Hematopoietic multipotent progenitor cell treated with erythropoietin and hydrocortisone succinate and interleukin-3 and kit ligand, for 8 days (in vitro differentiated cells): ENCODE measurements around the gene GSTO1.

Experiments
- DNase-seq: peaks from one replicate; pipeline ENCODE4 v3.0.0-alpha.2; 2015

Gene GSTO1

DNA sequence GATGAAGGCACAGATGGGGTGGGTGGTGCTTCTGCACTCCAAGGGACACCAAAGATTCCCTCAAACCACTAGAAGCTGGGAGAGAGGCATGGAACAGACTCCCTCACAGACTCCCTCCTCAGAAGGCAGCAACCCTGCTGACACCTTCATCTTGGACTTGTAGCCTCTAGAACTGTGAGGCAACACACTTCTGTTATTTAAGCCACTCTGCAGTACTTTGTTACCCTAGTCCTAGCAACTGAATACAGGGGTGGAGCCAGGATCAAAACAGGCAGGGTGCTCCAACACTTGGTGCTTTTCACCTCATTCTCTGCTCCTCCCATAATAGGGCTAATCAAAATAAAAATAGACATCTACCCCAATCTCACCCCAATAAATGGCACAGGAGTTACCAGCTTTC is 2.3 kb upstream of the GSTO1 start:
- DNase-seq: peak; percentile 68

DNA sequence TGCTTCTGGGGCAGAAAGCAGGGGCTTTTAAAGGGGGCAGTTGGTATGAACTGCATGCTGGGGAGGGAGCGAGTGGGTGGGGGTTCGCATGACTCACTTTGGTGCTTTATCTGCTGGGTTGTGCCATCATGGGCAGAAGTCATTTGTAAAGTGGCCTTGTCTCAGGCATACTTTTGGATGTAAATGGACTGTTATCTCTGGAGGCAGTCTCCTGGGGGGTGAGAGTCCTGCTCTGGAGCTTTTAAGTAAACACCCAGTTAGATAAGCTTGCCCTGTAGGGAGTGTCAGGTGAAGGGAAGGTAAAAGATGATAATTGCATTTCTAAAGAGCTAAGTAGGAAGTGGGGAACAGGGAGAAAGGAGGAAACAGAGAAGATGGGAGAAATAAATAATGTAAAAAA is 1.6 kb upstream of the GSTO1 start:
- DNase-seq: peak; percentile 94

DNA sequence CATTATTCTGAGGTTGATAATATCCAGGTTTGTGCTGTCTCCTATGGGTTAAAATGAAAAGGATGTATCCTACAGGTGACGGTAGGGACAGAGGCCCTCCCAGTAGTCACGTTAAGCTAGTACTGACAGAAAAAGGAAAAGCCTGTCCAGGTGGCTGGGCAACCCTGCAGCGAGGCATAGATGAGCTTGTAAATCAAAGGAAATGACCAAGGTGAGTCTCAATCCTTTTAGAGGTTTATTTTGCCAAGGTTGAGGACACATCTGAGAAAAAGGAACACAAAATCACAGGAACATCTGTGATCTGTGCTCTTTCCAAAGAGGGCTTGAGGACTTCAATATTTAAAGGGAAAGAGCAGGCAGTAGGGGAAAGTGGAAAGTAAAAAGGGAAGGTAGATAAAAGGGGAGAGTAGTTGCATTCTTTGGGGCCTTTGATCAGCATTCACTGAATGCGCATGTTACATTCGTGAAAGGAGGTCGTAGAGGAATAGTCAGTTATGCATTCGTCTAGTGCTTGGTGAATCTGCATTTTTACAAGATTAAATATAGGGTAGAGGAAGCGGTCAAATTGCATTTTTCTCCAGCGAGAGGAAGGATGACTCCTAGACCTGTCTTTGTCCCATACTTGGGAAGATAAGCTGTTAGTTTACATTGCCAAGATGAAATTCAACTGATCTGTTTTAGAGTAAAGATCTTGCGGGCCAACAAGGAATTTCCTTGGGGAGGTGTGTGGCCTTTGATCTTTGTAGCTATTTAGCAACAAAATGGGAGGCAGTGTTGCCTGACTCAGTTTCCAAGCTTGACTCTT is 884 bp upstream of the GSTO1 start:
- no peak for DNase-seq

DNA sequence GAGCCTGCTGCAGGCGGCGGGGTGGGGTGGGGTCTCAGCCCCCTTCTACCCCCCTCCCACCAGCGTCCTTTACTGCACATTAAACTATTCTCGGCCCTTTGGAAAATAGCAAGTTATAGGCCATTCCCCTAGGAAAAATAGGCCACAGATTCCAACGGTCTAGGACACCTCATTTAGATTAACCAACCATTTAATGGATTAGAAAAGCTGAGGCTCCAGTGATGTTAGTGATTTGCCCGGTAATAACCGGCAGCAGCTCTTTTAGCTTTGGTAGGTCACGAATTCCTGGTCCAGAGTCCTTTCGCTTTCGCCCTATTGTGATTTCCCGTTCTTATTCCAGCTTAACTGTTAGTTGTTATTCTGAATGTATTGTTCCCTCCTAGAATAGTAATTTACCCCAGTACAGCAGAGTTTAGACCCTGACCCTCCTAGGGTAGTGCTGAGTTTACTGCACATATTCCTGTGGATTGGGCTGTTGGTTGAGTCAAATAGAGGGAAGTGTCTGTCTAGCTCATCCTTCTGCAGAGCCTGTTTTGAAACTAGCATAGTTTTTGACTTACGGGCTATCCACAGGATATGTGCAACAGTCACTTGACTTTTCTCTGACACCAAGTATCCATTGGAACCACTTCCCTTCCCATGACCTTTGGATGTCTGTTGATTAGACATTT is 754 bp downstream of the GSTO1 start:
- DNase-seq: peak; percentile 57

DNA sequence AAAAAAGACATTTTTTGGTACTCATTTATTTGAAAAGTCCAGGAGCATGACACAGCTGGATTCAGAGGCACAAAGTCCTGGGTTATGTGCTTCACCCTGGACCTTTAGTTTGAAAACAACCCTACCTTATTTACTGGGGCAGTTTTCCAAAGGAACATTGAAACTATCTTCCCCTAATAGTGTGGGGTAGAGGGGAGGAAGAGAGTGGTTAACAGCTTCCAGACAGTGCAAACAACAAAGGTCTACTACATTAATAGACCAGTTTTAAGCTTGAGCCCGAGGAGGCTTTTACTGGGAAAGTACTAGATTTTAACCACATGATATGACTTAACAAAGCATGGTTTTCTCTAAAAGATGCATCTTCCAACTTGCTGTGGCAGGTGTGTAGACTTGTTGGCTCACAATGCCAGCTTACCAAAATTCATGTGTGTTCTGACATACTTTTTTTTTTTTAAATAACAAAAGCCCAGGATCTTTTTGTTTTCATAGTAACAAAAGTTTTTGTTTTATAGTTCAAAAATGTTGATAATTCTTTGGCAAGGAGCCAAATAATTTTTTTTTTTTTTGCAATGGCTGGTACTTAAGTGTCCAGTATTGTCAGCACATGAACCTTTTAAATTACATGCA is 1.8 kb downstream of the GSTO1 start:
- DNase-seq: peak; percentile 55

DNA sequence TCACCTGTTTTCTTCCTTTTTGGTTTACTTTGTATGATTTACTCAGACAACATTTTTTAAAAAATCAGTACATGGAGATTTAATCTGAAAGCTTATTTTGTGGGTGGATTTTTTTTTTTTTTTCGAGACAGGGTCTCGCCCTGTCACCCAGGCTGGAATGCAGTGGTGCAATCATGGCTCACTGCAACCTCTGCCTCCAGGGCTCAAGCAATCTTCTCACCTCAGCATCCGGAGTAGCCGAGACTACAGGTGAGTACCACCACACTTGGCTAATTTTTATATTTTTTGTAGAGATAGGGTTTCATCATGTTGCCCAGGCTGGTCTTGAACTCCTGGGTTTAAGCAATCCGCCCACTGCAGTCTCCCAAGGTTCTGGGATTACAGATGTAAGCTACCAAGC is 2.5 kb downstream of the GSTO1 start:
- no peak for DNase-seq

DNA sequence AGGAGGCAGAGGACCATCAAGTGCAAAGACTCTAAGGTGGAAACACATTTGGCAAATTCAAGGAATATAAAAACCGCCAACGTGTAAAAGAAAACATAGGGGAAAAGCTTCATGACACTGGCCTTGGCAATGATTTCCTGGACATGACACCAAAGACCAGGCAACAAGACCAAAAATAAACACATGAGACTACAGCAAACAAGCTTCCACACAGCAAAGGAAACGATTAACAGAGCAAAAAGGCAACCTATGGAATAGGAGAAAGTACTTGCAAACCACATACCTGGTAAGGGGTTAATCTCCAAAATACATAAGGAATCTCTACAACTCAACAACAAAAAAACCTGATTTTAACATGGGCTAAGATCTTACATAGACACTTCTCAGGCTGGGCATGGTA is 3.5 kb downstream of the GSTO1 start:
- DNase-seq: no peak

DNA sequence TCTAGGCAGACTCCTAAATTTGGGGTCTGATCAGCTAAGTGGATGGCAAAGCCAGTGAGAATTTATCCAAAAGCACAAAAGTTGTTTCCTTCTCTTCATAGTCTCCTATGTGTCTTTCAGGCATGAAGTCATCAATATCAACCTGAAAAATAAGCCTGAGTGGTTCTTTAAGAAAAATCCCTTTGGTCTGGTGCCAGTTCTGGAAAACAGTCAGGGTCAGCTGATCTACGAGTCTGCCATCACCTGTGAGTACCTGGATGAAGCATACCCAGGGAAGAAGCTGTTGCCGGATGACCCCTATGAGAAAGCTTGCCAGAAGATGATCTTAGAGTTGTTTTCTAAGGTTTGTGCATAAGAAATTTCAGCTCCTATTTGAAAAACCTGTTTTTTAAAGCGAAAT is 4.8 kb downstream of the GSTO1 start:
- DNase-seq: no peak

DNA sequence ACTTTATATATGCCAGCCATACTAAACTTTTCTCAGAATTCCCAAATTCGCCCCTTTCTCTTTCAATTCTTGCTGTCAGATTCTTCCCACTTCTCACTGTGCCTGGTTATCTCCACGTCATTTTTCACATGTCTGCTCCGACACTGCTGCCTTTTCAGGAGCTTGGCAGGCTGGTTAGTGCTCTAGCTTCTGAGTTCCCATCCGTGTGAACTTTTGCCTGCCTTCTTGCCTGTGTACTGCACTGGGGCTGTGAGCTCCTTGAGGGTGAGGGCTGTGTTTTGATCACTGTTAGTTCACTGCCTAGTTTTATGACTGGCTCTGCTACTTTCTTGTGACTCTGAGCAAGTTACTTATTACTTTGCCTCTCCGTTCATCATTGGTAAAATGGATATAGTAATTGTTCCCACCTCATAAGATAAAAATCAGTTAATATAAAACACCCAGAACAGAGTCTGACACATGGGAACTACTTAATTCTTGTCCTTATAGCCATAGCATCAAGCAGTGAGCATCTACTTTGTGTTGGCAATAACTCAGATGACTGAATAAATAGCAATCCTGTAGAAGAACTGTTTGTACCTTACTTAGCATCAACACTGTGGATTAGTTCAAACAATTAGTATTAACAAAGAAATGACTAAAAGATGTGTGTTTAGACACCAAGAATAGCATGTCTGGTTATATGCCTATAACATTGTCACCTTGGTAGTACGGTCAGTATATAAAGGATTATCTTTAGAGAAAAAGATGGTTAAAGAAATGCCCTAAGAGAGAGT is 5.5 kb downstream of the GSTO1 start:
- no peak for DNase-seq

DNA sequence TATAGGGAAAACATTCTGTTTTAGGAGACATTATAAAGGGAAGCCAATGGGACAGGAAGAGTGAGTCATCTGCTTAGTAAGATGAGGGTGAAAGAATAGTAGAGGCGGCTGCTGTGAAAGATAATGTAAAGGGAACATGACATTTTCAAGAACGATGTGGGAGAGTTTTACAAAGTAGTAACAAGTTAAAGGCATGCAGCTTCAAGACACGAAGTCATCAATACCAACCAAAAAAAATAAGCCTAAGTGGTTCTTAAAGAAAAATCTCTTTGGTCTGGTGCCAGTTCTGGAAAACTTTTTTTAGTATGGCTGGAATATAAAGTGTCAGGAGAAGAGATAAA is 6.1 kb downstream of the GSTO1 start:
- DNase-seq: peak; percentile 77

DNA sequence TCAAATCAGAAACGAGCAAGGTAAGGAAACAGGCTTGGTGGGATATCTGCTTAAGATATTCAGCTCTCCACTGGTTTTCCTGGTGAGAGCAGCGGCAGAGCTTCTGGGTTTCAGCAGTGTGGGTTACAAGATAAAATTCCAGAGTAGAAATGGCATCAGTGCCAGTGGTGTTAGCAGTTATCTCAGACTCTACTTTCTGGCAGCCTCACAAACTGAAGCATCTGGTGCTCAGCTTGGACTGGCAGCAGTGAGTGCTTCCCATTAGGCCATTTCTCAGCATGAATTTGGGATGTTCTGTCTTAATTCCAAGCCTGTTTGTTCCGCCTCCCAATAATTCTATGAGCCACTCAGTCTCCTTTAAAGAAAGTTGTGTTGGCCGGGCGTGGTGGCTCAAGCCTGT is 7.4 kb downstream of the GSTO1 start:
- peak; percentile 64 for DNase-seq

DNA sequence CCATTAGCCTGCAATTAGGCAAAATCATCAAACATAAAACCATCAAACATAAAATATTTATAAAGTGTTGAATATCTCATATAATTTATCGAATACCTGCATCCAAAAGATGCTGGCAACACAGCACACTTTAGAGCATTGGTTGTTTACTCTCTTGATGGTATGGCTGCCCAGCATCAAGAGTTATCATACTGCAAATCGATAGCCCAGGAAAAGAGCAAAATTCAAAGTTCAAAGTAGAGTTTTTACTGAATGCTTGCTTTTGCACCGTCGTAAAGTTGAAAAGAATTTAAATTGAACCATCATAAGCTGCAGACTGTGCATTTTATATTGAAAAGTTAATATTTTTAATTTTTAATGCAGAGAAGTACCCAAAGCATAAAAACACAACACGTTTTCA is 10.1 kb downstream of the GSTO1 start:
- DNase-seq: no peak

DNA sequence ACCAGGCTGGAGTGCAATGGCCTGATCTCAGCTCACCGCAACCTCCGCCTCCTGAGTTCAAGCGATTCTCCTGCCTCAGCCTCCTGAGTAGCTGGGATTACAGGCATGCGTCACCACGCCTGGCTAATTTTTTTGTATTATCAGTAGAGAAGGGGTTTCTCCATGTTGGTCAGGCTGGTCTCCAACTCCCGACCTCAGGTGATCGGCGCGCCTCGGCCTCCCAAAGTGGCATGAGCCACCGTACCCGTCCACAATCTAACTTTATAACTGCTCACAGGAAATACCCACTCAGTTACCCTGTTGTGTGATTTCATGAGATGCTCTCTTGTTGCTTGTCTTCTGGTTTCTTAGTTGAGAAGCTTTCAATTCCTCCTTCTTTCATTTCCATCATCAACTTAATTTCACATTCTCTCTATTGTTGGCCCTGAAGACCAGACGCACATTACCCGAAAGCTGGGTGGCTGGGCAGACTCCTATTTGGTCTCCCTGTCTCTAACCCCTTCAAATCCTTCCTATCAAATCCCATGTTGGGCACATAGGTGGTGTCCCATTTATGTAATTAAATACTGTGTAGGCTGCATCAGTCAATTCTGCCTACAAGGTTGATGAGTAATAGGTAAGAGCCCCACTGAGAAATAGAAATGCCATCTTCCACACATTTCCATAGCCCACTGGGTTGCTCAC is 13.2 kb downstream of the GSTO1 start:
- DNase-seq: no peak

DNA sequence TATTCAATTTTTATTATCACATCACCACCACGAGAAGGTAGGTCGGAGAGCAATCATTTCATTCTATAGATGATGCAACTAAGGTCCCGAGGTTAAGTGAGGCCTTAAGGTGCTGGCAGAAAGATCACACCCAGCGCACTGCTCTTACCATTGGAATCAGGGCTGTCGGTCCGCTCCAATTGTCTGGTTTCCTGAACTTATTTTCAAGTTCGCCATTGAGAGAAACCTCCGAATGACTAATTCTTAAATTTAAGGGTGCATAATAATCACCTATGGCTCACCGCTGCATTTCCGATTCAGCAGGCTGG is 13.7 kb downstream of the GSTO1 start:
- DNase-seq: peak; percentile 52

DNA sequence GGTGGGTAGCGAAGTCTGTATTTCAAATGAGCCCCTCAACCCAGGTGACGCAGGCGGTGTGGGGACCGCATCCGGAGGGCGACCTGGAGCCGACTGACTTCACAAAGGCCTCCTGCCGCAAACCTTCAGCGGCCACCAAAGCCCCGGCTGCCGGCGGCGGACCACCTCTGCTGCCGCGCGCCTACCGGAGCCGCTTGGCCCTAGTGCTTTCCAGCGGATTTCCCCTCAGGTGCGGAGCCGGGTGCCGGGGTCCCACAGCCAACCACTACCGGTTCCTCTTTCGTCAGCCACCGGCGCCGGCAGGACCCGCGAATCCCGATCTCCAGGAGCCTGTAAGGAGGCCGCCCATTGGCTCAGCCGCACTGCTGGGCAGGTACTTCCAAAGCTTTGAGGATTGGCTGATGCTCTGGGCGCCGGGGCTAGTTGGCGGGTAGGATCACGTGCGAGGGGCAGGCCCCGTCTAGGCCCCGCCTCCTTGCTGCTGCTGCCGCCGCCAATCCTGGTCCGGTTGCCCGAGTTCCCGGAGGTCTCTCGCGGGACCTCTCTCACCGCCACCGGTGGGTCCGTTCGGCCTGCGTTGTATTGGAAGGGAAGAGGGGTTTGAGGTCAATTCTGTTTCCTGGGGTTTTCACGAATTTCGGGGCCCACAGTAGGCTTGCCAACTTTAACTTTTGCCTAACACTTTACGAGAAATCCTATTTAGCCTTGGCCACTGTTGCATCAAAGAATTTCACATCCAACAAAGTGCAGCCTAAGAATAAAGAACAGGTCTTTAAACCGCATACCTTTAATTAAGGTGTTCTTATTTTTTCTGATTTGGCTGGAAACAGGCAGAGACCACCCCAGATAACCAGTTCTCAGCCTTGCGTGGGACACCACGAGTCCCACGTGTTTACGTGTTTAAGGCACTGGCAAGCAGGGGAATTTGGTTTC is 14.3 kb downstream of the GSTO1 start, which contains the start of gene GSTO2:
GSTO2 (plus strand) TSS at position 472 of the 933 bp plus-strand sequence. CDS start 5,732 bp downstream, outside the sequence.
- peak; percentile 99 for DNase-seq

DNA sequence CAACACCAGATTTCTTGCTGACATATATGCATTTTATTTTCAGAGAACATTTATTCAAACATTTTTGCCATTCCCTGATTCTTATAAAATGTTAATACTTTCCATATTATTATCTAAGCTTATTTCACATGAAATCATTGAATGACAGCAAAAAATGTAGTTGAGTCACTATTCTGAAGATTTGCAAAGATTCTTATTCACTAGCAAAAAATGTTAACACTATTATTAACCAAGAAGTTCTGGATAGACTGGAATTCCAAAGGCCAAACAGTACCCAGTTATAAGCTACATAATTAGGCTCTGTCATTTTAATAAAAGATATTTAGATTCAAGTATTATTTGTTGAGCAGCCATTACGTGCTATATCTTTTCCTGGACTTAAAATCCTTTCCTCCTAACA is 18.6 kb downstream of the GSTO1 start:
- DNase-seq: no peak

DNA sequence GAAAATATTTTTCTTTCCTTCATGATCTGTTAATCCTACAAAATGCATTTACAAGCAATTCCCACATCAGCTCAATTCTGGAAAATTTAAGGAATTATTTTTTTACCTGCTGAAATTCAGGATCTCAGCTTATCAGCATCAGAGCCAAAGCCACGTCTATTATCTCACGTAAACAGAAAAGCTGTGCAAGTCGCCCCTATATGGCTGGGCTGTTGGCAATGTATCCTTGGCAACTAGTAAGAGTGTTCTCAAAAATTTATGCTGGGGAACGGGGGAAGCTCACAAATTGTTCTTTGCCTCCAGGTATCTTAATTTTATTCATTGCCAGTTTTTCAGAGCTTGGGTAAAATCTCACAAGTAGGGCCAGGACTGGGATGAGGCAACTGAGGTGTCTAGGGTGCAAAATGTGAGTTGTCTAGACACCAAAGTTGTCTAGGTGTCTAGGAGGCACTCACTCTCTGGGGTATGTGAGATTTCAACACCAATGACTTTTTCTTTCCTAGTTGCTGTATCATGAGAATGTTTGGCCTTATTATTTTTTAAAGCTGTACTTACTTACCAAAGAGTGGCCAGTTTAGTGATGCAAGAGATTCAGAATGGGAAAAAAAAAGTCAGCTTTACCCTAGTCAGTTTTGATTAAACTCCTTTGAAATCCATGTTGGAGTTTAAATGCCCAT is 19.3 kb downstream of the GSTO1 start:
- peak; percentile 65 for DNase-seq

DNA sequence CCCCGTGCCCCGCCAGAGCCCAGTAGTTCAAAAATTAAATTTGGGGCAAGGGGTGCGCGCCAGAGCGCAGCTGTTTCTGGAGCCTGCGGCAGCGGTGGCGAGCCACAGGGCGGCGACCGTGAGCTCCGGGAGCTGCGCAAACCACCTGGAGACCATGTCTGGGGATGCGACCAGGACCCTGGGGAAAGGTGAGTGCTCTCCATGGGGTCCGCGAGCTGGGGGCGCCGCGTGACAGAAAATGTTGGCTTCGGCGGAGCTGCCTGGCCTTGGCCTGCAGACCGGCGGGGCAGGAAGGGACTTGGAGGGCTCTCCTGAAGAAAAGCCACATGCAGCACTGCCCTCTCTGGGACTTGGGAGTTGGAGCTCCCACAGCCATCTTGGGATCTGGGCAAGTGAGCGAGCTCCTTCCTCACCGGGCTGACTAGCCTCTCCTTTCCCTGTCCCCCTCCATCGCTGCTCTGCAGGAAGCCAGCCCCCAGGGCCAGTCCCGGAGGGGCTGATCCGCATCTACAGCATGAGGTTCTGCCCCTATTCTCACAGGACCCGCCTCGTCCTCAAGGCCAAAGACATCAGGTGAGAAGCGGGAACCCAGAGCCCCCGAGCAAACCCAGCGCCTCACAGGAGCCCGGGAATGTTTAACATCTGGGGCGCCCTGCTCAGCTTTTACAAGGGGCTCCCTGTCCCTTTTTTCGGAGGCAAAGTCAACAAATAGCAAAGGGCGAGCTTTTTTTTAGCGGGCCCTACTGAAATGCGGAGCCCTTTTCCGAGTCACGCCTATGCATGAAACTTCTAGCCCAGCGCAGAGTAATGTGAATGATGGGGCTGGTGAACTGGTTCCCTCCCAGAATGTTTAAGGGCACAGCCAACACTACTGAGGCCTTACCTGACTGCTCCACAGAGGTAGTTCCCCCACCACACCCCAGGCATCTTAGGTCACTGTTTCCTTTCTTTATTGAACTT is 20.4 kb downstream of the GSTO1 start:
- peak; percentile 60 for DNase-seq

DNA sequence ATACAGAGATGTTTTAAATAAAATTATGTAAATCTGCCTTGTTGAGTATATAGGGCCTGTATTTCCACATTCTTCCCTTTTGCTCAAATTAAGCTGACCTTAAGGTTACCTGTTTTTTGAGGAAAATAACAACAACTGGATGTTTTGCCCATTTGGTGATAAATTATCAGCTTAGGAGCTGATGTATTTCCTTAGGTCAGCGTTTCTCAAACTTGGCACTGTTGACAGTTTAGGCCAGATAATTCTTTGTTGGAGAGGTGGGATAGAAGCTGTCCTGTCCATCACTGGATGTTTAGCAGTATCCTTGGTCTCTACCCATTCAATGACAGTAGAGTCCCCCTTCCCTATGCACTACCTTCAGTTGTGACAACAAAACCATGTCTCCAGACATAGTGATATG is 21.5 kb downstream of the GSTO1 start:
- no peak for DNase-seq

DNA sequence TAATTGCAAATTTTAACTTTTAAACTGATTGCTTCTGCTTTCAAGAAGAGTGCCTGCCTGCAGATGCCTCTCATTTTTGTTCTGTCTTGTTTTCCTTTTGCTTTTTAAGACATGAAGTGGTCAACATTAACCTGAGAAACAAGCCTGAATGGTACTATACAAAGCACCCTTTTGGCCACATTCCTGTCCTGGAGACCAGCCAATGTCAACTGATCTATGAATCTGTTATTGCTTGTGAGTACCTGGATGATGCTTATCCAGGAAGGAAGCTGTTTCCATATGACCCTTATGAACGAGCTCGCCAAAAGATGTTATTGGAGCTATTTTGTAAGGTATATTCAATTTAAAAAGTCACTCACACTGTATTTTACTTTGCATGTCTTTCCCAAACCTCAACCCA is 23.1 kb downstream of the GSTO1 start:
- DNase-seq: no peak
